BJ (cell line): ENCODE results near the gene INSR. TPM values are rescaled to one million over a fixed set of nuclear protein-coding genes. Genes with fewer than 3 reads are reported as not detected.

Experiments
- CTCF ChIA-PET: fragments of 350-600 bp; formaldehyde crosslinking; extraction: SDS; loops from one replicate; lab custom pipeline; 2021; ENCODE audit warnings: antibody characterized with exemption, inconsistent platforms; lab: Yijun Ruan, JAX
- POLR2A ChIA-PET: fragments of 300-600 bp; sonication (Branson Sonifier 250); formaldehyde crosslinking; extraction: SDS; loops from one replicate; lab custom pipeline; 2021; ENCODE audit warnings: antibody characterized with exemption; lab: Charles Lee
- DNase-seq: peaks from one replicate; pipeline ENCODE4 v3.0.0-alpha.2; 2011; ENCODE audit warnings: low read depth
- H3K27me3 ChIP-seq: 2 replicates; pipeline ENCODE4 v1.6.0; 2011; ENCODE audit warnings: low read length; ENCODE audit not compliant: control insufficient read depth, insufficient read depth
- H3K36me3 ChIP-seq: 2 replicates; pipeline ENCODE4 v1.5.1; 2011; ENCODE audit warnings: low read length; ENCODE audit not compliant: control insufficient read depth, insufficient read depth
- H3K4me3 ChIP-seq: 2 replicates; pipeline ENCODE4 v1.5.1; 2011; ENCODE audit warnings: low read depth, mild to moderate bottlenecking, control low read depth, low read length
- polyA plus RNA-seq: library from polyadenylated mRNA; depleted of rRNA; stranded (reverse); fragments of >200 nt; gene quantifications from 2 replicates; pipeline ENCODE4 v1.2.3, GENCODE V29; 2011
- TF ChIP-seq, protein P1 (sequence below): IDR thresholded peaks from 2 replicates; pipeline ENCODE4 v1.5.1; 2011; ENCODE audit warnings: low read depth, mild to moderate bottlenecking, control low read depth, inconsistent platforms, low read length, moderate library complexity; ENCODE audit not compliant: insufficient read depth

INSR gene
- polyA plus RNA-seq, 1 experiment = 5.7 TPM

DNA sequence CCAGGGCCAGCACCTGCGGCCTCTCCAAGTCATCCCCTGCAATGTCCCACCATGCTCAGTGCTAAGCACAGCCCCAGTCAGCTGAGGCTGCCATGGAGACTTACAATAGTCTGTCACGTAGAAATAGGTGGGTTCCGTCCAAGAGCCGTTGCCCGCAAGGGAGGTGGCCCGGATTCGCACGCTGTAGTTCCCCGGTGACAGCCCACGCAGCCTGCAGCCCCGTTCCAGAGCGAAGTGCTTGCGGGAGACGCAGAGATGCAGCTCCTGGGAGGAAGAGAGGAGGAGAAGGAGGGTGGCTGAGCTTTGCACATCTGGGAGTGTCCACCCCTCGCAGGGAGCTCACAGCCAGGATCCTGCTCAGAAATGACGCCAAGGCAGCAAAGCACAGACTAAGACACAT, 162.2 kb downstream of the INSR start:
- POLR2A ChIA-PET = no interaction called here
- CTCF ChIA-PET = no interaction called here
- H3K4me3 ChIP-seq = no peak overlapping the region

DNA sequence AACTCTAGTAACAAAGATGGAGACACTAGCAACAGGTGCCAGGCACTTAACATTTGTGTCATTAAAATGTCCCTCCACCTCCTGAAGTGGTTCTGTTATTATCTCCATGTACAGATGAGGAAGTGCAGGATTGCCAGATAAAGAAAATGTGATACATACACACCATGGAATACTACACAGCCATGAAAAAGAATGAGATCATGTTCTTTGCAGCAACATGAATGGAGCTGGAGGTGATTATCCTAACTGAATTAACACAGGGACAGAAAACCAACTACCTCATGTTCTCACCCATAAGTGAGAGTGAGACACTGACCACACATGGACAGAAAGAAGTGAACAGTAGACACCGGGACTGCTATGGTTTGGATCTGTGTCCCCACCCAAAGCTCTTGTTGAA, 164.2 kb downstream of the INSR start:
- no peak for DNase-seq
- H3K36me3 ChIP-seq = peaks cover 11% of the 10 kb centered on the region
- CTCF ChIA-PET = interaction anchor here (0.8 kb wide), 1 partner anchor 19 kb away, joined by 3 read pairs; no protein-coding TSS in a partner anchor
- H3K27me3 ChIP-seq = no peaks in the 10 kb centered on the region
- POLR2A ChIA-PET = no interaction called here
- H3K4me3 ChIP-seq = no peak overlapping the region
- TF ChIP-seq, protein P1, sequence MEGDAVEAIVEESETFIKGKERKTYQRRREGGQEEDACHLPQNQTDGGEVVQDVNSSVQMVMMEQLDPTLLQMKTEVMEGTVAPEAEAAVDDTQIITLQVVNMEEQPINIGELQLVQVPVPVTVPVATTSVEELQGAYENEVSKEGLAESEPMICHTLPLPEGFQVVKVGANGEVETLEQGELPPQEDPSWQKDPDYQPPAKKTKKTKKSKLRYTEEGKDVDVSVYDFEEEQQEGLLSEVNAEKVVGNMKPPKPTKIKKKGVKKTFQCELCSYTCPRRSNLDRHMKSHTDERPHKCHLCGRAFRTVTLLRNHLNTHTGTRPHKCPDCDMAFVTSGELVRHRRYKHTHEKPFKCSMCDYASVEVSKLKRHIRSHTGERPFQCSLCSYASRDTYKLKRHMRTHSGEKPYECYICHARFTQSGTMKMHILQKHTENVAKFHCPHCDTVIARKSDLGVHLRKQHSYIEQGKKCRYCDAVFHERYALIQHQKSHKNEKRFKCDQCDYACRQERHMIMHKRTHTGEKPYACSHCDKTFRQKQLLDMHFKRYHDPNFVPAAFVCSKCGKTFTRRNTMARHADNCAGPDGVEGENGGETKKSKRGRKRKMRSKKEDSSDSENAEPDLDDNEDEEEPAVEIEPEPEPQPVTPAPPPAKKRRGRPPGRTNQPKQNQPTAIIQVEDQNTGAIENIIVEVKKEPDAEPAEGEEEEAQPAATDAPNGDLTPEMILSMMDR = no peak

More for the DNA sequence above, 162.2 kb downstream of the INSR start:
- TF ChIP-seq, protein P1 = no peak
- peaks cover 3% of the 10 kb centered on the region for H3K36me3 ChIP-seq
- H3K27me3 ChIP-seq = no peaks in the 10 kb centered on the region
- DNase-seq = no peak

DNA sequence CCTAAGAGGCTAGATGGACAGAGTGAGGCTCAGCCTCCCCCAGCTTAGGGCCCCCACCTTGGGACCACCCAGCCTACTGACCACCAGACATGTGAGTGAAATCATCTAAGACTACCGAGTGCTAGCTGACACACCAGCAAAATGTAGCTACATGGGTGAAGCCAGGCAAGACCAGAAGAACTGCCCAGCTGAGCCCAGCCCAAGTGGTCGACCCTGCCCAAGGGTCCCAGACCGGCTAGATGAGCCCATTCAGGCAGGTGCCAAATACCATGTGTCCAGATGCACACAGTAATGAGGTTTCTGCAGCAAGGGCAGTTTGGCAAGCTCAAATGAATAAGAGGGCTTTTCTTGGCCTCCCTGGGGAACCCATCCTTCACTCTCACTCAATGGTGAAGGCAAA, 168.1 kb downstream of the INSR start:
- Histone ChIP-seq H3K36me3 (peaks cover 9% of the 10 kb centered on the region), H3K4me3 (no peak overlapping the region), H3K27me3 (no peaks in the 10 kb centered on the region)
- no peak for DNase-seq
- TF ChIP-seq, protein P1 = no peak
- CTCF ChIA-PET = interaction anchor here (1.1 kb wide), 1 partner anchor 24 kb away, joined by 4 read pairs; no protein-coding TSS in a partner anchor
- POLR2A ChIA-PET = no interaction called here

DNA sequence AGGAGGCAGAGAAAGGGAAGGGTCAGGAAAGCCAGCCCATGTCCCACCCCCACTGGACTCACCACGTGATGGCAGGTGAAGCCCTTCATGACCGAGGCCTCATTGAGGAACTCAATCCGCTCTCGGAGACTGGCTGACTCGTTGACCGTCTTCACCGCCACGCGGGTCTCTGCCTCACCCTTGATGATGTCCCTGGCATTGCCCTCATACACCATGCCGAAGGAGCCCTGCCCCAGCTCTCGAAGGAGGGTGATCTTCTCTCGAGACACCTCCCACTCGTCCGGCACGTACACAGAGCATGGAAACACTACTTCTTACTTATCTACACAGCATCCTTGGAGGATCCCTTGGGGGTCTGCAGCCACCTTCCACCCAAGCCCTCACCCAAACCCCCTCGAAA, 169.0 kb downstream of the INSR start:
- POLR2A ChIA-PET = no interaction called here
- CTCF ChIA-PET = no interaction called here
- H3K4me3 ChIP-seq = no peak overlapping the region
- TF ChIP-seq, protein P1 = no peak
- no peak for DNase-seq
- peaks cover 10% of the 10 kb centered on the region for H3K36me3 ChIP-seq
- no peaks in the 10 kb centered on the region for H3K27me3 ChIP-seq

DNA sequence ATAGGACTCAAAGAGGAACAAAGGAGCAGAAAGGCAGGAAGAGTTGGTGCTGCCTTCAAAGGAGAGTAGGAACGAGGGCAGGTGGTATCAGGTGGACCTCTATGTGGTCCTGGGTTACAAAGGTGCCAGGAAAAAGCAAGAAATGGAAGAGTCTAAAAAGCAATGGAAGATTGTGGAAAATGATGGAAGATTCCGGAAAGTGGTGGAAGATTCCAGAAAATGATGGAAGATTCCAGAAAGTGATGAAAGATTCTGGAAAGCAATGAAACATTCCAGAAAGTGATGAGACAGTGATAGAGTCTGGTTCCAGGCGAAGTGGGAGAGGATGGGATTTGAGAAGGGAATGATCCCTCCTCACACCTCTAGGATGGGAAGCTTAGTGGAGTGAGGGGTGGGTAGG, 169.4 kb downstream of the INSR start:
- peaks cover 10% of the 10 kb centered on the region for H3K36me3 ChIP-seq
- H3K4me3 ChIP-seq = no peak overlapping the region
- DNase-seq = no peak
- POLR2A ChIA-PET = no interaction called here
- no peaks in the 10 kb centered on the region for H3K27me3 ChIP-seq
- CTCF ChIA-PET = no interaction called here
- TF ChIP-seq, protein P1 = no peak
